MM.1S (cell line): ENCODE measurements around the gene NUDT12.

Experiments used
- CTCF ChIP-seq: fragments of 300-600 bp; sonication (generic); IDR thresholded peaks from 2 replicates; pipeline ENCODE4 v1.5.1; 2016; ENCODE audit warnings: antibody characterized with exemption, low read length, mixed read lengths
- EZH2 ChIP-seq: fragments of 300-600 bp; sonication (generic); optimal IDR thresholded peaks from 2 replicates; pipeline ENCODE3; 2017; ENCODE audit warnings: low read depth, mild to moderate bottlenecking, antibody characterized with exemption, low read length, mixed read lengths
- EZH2phosphoT487 ChIP-seq: fragments of 300-600 bp; sonication (generic); IDR thresholded peaks from 2 replicates; pipeline ENCODE4 v1.6.1; 2018; ENCODE audit warnings: antibody characterized with exemption, low read length

GRCh38 chr5:103505581-103506305 is 56.8 kb downstream of the NUDT12 start:
- no peak for TF ChIP-seq EZH2phosphoT487
- TF ChIP-seq CTCF, result no peak
- TF ChIP-seq EZH2, result no peak
